Activated CD8-positive, alpha-beta memory T cell treated with anti-CD3 and anti-CD28 coated beads for 4 hours (primary cell): ENCODE data around the gene TMEM42.

Experiments used
- DNase-seq, 2 donors: peaks; one replicate each; pipeline ENCODE4 v3.0.0-alpha.2; 2020; ENCODE audit warnings: low read depth in 2 of 2

Gene TMEM42

DNA sequence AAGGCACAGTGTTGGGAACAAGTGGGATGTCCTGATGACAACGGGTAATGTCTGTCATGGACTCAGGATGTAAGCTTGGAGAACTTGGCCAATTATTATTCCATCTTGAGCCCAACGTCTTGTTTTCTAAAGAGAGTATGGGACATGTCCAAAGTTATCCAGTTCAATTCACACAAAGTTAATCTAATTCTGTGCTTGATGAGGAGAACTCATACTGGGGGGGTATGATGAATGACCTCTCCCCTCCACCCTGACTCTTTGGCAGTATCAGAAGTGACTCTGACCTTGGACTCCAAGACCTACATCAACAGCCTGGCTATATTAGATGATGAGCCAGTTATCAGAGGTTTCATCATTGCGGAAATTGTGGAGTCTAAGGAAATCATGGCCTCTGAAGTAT lies 49.0 kb downstream of the TMEM42 start:
- no peak for DNase-seq

GRCh38 chr3:44913868-44914468 lies 52.3 kb downstream of the TMEM42 start:
- peak; percentile 11 to 18 for DNase-seq

DNA sequence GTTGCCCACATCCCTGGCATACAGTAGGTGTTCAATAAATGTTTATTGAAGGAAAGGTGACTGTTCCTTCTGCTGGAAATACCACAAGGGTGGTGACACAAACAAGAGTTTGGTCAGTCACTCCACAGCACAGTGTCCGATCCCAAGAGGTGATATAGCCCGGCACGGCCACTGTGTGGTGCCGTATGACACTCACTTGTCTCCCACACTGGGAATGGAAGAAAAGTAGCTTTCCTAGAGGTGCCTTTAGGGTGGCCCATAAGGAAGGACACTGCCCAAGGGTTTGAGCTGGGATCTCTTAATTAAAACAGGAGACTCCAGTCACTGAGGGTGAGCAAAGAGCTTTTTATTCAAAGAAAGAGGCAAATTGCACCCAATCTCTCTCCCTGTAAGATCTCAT lies 53.2 kb downstream of the TMEM42 start:
- DNase-seq = no peak
